GM19467 (cell line): ENCODE results near the gene ZNF41.
"Not testable (repeated sequence)": the region's sequence is repeated elsewhere in the genome, so short reads cannot be mapped to it uniquely, and the experiment has no call there.

Experiments used
- ATAC-seq: cut with Tn5 transposase; IDR thresholded peaks from one replicate; pipeline ENCODE4 v1.9.1; 2021; ENCODE audit warnings: mild to moderate bottlenecking, moderate library complexity; ENCODE audit not compliant: unreplicated experiment

The ZNF41 gene

GRCh38 chrX:47492133-47492532 lies 9.1 kb upstream of the ZNF41 start:
- ATAC-seq: not testable (repeated sequence)

GRCh38 chrX:47489507-47490275 lies 6.7 kb upstream of the ZNF41 start:
- no peak for ATAC-seq

- no peak for ATAC-seq
Measured at GRCh38 chrX:47484885-47485284, 1.9 kb upstream of the ZNF41 start.

- no peak for ATAC-seq
Measured at GRCh38 chrX:47483306-47484268, 565 bp upstream of the ZNF41 start.

- peak; percentile 11 for ATAC-seq
Measured at GRCh38 chrX:47482065-47482511, 934 bp downstream of the ZNF41 start.

GRCh38 chrX:47481160-47481559 lies 1.9 kb downstream of the ZNF41 start:
- ATAC-seq: no peak

GRCh38 chrX:47480576-47480975 lies 2.4 kb downstream of the ZNF41 start:
- no peak for ATAC-seq

- ATAC-seq: no peak
Measured at GRCh38 chrX:47475476-47475875, 7.5 kb downstream of the ZNF41 start.

GRCh38 chrX:47467106-47467505 lies 15.9 kb downstream of the ZNF41 start:
- ATAC-seq: no peak

GRCh38 chrX:47460561-47460960 lies 22.5 kb downstream of the ZNF41 start:
- no peak for ATAC-seq

GRCh38 chrX:47458528-47458927 lies 24.5 kb downstream of the ZNF41 start:
- no peak for ATAC-seq

GRCh38 chrX:47456080-47456479 lies 26.9 kb downstream of the ZNF41 start:
- no peak for ATAC-seq

GRCh38 chrX:47452112-47452511 lies 30.9 kb downstream of the ZNF41 start:
- no peak for ATAC-seq

- ATAC-seq: no peak
Measured at GRCh38 chrX:47448165-47448806, 34.7 kb downstream of the ZNF41 start.

GRCh38 chrX:47447607-47448006 lies 35.4 kb downstream of the ZNF41 start:
- ATAC-seq: no peak

GRCh38 chrX:47446971-47447370 lies 36.1 kb downstream of the ZNF41 start:
- ATAC-seq: no peak

GRCh38 chrX:47446431-47446830 lies 36.6 kb downstream of the ZNF41 start:
- no peak for ATAC-seq

- ATAC-seq: no peak
Measured at GRCh38 chrX:47430925-47431324, 52.1 kb downstream of the ZNF41 start.

- ATAC-seq: no peak
Measured at GRCh38 chrX:47422444-47422843, 60.6 kb downstream of the ZNF41 start.

GRCh38 chrX:47420962-47421361 lies 62.1 kb downstream of the ZNF41 start:
- no peak for ATAC-seq

GRCh38 chrX:47420265-47420664 lies 62.8 kb downstream of the ZNF41 start:
- no peak for ATAC-seq
